ENCODE results near the gene ATP6V1B1. TPM values are rescaled to one million over a fixed set of nuclear protein-coding genes. Genes with fewer than 3 reads are reported as not detected.

ATP6V1B1 gene
- total RNA-seq, 3 donors from 2014 or later = not detected

DNA sequence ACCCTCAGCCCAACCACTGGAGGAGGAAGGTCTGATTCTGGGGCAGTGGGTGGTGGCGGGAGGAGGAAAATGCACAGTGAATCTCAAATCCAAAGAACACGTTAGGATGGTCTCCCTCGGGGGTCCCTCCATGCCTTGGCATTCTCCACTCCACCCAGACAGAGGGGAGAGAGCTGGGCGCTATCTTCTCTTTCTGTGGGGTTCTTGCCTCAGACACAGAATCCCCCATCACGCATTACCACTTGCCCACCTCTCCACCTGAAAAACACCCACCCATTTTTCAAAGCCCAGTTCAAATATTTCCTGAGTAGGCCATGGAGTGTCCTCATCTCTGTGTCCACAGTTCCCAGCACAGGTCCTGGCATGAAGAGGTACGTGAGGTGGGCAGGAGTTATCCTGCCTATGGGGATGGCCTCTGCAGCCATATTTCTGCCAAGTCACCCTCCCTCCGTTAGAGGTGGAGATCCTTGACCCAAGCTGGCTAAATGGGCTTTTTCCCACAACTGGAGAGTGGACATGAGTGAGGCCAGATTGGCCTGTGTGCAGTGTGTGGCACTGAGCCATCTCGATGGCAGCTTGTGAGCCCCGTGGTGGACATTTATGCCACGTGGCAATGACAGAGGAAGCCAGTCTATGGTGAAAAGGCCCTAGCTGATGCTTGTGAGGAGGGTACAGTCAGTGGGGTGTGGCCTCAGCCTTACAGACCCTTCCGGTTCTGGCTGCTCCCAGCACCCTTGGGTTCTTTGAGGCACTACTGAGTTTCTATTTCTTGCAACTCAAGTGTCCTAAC is 68.5 kb downstream of the ATP6V1B1 start:
- intact Hi-C loops (cut with DNase I, micrococcal nuclease) = no loop called here
- no peaks in the 10 kb centered on the region for H3K4me1 ChIP-seq (ENCODE audit: low read depth)
- no peak overlapping the region for H3K4me3 ChIP-seq
- TF ChIP-seq, protein P1, sequence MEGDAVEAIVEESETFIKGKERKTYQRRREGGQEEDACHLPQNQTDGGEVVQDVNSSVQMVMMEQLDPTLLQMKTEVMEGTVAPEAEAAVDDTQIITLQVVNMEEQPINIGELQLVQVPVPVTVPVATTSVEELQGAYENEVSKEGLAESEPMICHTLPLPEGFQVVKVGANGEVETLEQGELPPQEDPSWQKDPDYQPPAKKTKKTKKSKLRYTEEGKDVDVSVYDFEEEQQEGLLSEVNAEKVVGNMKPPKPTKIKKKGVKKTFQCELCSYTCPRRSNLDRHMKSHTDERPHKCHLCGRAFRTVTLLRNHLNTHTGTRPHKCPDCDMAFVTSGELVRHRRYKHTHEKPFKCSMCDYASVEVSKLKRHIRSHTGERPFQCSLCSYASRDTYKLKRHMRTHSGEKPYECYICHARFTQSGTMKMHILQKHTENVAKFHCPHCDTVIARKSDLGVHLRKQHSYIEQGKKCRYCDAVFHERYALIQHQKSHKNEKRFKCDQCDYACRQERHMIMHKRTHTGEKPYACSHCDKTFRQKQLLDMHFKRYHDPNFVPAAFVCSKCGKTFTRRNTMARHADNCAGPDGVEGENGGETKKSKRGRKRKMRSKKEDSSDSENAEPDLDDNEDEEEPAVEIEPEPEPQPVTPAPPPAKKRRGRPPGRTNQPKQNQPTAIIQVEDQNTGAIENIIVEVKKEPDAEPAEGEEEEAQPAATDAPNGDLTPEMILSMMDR (IDR thresholded peaks at IDR 0.05) = no peak
- no peaks in the 10 kb centered on the region for H3K9me3 ChIP-seq
- DNase-seq (no peak), ATAC-seq (no peak)
- H3K36me3 ChIP-seq (ENCODE audit: low read depth) = no peaks in the 10 kb centered on the region

GRCh38 chr2:71004857-71005256 is 69.2 kb downstream of the ATP6V1B1 start:
- ATAC-seq = no peak
- DNase-seq = no peak

GRCh38 chr2:71005271-71006202 is 69.8 kb downstream of the ATP6V1B1 start:
- Histone ChIP-seq H3K4me3 (no peak overlapping the region), H3K36me3 (ENCODE audit: low read depth) (no peaks in the 10 kb centered on the region), H3K4me1 (ENCODE audit: low read depth) (no peaks in the 10 kb centered on the region), H3K9me3 (no peaks in the 10 kb centered on the region)
- no peak for DNase-seq
- intact Hi-C loops (cut with DNase I, micrococcal nuclease) = no loop called here
- TF ChIP-seq, protein P1 (IDR thresholded peaks at IDR 0.05) = no peak
- no peak for ATAC-seq

More at GRCh38 chr2:71004857-71005256, 69.2 kb downstream of the ATP6V1B1 start:
- H3K36me3 ChIP-seq (ENCODE audit: low read depth) = no peaks in the 10 kb centered on the region
- H3K4me1 ChIP-seq (ENCODE audit: low read depth) = no peaks in the 10 kb centered on the region
- intact Hi-C loops (cut with DNase I, micrococcal nuclease) = no loop called here
- no peak overlapping the region for H3K4me3 ChIP-seq
- TF ChIP-seq, protein P1 (IDR thresholded peaks at IDR 0.05) = no peak
- no peaks in the 10 kb centered on the region for H3K9me3 ChIP-seq

DNA sequence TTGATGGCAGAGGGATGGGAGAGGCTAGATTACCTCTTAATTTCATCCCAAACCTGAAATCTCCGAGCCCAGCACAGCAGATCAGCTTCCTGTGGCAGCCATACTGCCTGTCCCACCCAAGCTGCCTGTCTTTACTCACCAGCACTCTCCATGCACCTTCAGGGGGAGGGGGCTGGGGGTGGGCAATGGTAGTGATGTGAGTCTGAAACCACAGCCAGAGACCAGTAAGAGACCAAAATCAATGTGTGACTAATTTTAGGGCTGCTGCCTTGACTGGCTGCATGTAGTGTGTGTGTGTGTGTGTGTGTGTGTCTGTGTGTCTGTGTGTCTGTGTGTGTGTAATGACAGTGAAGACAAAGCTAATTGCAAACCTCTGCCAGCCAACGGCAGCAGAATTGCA is 70.6 kb downstream of the ATP6V1B1 start:
- Histone ChIP-seq H3K36me3 (ENCODE audit: low read depth) (no peaks in the 10 kb centered on the region), H3K4me3 (no peak overlapping the region), H3K4me1 (ENCODE audit: low read depth) (no peaks in the 10 kb centered on the region), H3K9me3 (no peaks in the 10 kb centered on the region)
- TF ChIP-seq, protein P1 (IDR thresholded peaks at IDR 0.05) = no peak
- no peak for ATAC-seq
- intact Hi-C loops (cut with DNase I, micrococcal nuclease) = no loop called here
- DNase-seq = no peak

DNA sequence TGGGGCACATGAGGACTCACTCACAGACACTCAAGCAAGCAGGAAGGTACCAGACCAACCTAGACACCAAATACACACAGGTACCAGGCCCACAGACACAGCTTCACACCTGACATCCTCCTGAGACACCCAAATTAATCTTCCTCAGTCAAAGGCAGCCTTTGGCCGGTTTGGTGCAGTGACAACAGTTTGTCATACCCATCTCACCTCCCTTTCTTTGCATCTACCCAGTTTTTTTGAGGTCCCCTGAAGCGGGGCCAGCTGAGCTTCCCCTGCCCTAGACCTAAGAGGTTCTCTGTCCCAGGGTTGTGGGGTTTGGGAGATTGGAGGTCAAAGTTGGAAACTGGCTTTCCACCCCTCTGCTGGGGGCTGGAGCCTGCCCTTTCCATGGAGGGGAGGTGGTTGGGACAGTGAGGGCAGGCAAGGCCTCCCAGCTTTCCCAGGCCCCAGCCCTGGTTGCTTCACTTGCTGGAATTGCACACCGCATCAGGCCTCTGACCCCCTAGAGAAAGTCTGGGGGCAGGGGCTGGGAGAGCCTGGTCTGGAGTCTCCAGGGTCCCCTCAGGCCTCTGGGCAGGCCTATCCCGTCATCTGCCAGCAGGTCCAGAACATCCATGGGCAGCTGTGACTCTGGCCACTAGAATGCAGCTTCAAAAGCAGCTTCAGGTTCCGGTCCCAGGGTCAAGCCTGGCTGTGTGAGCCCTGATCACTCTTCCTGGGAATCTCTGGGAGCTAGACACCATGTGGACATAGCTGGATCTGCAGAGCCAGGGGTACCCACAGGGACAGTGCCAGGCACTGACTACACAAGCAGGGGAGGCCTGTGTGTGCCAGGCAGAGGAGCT is 71.5 kb downstream of the ATP6V1B1 start:
- DNase-seq (no peak), ATAC-seq (no peak)
- TF ChIP-seq, protein P1 (IDR thresholded peaks at IDR 0.05) = no peak
- intact Hi-C loops (cut with DNase I, micrococcal nuclease) = no loop called here
- H3K9me3 ChIP-seq = no peaks in the 10 kb centered on the region
- no peaks in the 10 kb centered on the region for H3K36me3 ChIP-seq (ENCODE audit: low read depth)
- H3K4me3 ChIP-seq = no peak overlapping the region
- H3K4me1 ChIP-seq (ENCODE audit: low read depth) = no peaks in the 10 kb centered on the region

Data from mucosa of descending colon (tissue), 3 donors.